Neural progenitor cell (in vitro differentiated cells): Measurements from ENCODE around the gene PJA1. TPM values are rescaled to one million over a fixed set of nuclear protein-coding genes. Genes with fewer than 3 reads are reported as not detected.
A peak's percentile ranks its signal among the peaks of the same experiment; 100 is the strongest.

Experiments used
- DNase-seq: peaks from one replicate; pipeline ENCODE4 v3.0.0-alpha.2; 2016; ENCODE audit warnings: low spot score
- H2AFZ ChIP-seq: fragments of 200-600 bp; sonication (generic); replicated peaks from 2 replicates; pipeline ENCODE4 v1.6.1; 2016; ENCODE audit warnings: antibody characterized with exemption
- H3F3A ChIP-seq: fragments of 200-600 bp; sonication (generic); 2 replicates; pipeline ENCODE4 v1.6.1; 2016; ENCODE audit warnings: antibody characterized with exemption, low read depth
- H3K27ac ChIP-seq: fragments of 200-600 bp; sonication (generic); 2 replicates; pipeline ENCODE4 v1.5.1; 2016; ENCODE audit warnings: mild to moderate bottlenecking
- H3K27me3 ChIP-seq: fragments of 200-600 bp; sonication (generic); 2 replicates; pipeline ENCODE4 v1.6.1; 2016; ENCODE audit warnings: mild to moderate bottlenecking, moderate library complexity
- H3K36me3 ChIP-seq: fragments of 200-600 bp; sonication (generic); 2 replicates; pipeline ENCODE4 v1.5.1; 2016
- H3K4me1 ChIP-seq: fragments of 200-600 bp; sonication (generic); 2 replicates; pipeline ENCODE4 v1.6.1; 2016; ENCODE audit warnings: mixed run types
- H3K4me2 ChIP-seq: fragments of 200-600 bp; sonication (generic); 2 replicates; pipeline ENCODE4 v1.6.1; 2016
- H3K4me3 ChIP-seq: fragments of 200-600 bp; sonication (generic); 2 replicates; pipeline ENCODE4 v1.5.1; 2016
- H3K79me2 ChIP-seq: fragments of 200-600 bp; sonication (generic); 2 replicates; pipeline ENCODE4 v1.6.1; 2016; ENCODE audit warnings: low read depth
- H3K9ac ChIP-seq: fragments of 200-600 bp; sonication (generic); 2 replicates; pipeline ENCODE4 v1.6.1; 2016
- H3K9me3 ChIP-seq: fragments of 200-600 bp; sonication (generic); 2 replicates; pipeline ENCODE4 v1.5.1; 2016; ENCODE audit warnings: low read depth
- H4K20me1 ChIP-seq: fragments of 200-600 bp; sonication (generic); 2 replicates; pipeline ENCODE4 v1.6.1; 2016; ENCODE audit warnings: low read depth
- H3K27ac Mint-ChIP-seq: 3 replicates; pipeline ENCODE4 v1.8.0; 2021; ENCODE audit warnings: mixed read lengths
- H3K27me3 Mint-ChIP-seq: 2 replicates; pipeline ENCODE4 v1.8.0; 2022; ENCODE audit warnings: low read depth, mild to moderate bottlenecking, inconsistent platforms, moderate library complexity, mixed read lengths; ENCODE audit not compliant: insufficient read depth
- H3K36me3 Mint-ChIP-seq: 3 replicates; pipeline ENCODE4 v1.8.0; 2021; ENCODE audit warnings: mixed read lengths
- H3K4me1 Mint-ChIP-seq: 3 replicates; pipeline ENCODE4 v1.8.0; 2021; ENCODE audit warnings: mixed read lengths
- H3K4me3 Mint-ChIP-seq: 3 replicates; pipeline ENCODE4 v1.8.0; 2021; ENCODE audit warnings: mild to moderate bottlenecking, moderate library complexity, mixed read lengths
- H3K9me3 Mint-ChIP-seq: 3 replicates; pipeline ENCODE4 v1.8.0; 2020; ENCODE audit warnings: mixed read lengths
- EZH2 ChIP-seq: fragments of 200-600 bp; sonication (generic); IDR thresholded peaks from 2 replicates; pipeline ENCODE4 v1.6.1; 2017; ENCODE audit warnings: antibody characterized with exemption, mild to moderate bottlenecking, moderate library complexity
- EZH2phosphoT487 ChIP-seq: fragments of 200-600 bp; sonication (generic); IDR thresholded peaks from 2 replicates; pipeline ENCODE4 v1.6.1; 2017; ENCODE audit warnings: antibody characterized with exemption
- total RNA-seq: library from RNA; depleted of rRNA; stranded (reverse); fragments of >200 nt; gene quantifications from 2 replicates; pipeline ENCODE4 v1.2.3, GENCODE V29; 2015; ENCODE audit warnings: low replicate concordance
- TF ChIP-seq, protein P1 (sequence below): fragments of 200-600 bp; sonication (generic); IDR thresholded peaks from 2 replicates; pipeline ENCODE4 v1.5.1; 2017; ENCODE audit warnings: antibody characterized with exemption, mild to moderate bottlenecking

Gene PJA1
- total RNA-seq, result 53.6 and 62.1 TPM in 2 replicates

DNA sequence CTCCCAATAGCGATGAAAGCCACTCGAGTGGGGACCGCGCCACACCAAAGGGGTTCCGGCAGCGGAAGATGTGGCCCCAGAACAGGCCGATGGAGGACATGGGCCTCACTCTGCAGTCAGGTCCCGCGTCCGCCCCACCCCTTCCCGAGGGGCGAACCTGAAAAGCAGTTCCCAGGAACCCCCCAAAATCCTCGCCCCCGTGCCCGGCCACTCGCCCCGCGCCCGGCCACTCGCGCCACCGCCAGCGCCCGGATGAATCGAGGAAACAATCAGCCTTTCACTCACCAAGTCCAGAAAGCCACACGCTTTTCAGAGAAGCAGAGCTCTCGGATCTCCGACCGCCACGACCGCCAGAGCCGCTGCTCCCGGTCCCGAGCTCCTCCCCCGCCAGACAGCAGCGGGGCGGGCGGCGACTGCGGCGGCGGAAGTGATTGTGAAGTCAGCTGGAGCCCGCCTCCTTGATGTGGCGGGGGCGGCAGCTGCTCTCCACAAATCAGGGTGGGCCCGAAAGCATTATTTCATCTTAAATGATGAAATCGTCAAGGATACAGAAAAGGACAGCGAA lies at the start of gene PJA1:
Gene PJA1, minus strand, starts transcription at position 367 of the 565 bp plus-strand sequence. CDS start 2,380 bp downstream, outside the sequence.
- Histone ChIP-seq H3K4me1 (peaks cover 9% of the 10 kb centered on the region), H3K79me2 (peaks cover 16% of the 10 kb centered on the region), H3K4me2 (peak within 1 kb of the TSS; percentile 81), H3K9me3 (no peaks in the 10 kb centered on the region), H3K9ac (peak within 1 kb of the TSS; percentile 62), H3K27ac (no peak within 1 kb of the TSS), H3K4me3 (peak within 1 kb of the TSS; percentile 82), H4K20me1 (peaks cover 16% of the 10 kb centered on the region), H2AFZ (peak within 1 kb of the TSS; percentile 12), H3K27me3 (no peaks in the 10 kb centered on the region), H3K36me3 (no peaks in the 10 kb centered on the region), H3F3A (no peaks in the 10 kb centered on the region)
- Mint-ChIP-seq H3K4me3 (peak within 1 kb of the TSS; percentile 84), H3K4me1 (peaks cover 29% of the 10 kb centered on the region), H3K9me3 (peaks cover 17% of the 10 kb centered on the region), H3K27me3 (no peaks in the 10 kb centered on the region), H3K27ac (peak within 1 kb of the TSS; percentile 29), H3K36me3 (peaks cover 23% of the 10 kb centered on the region)
- peak; percentile 80 for DNase-seq
- TF ChIP-seq, protein P1, sequence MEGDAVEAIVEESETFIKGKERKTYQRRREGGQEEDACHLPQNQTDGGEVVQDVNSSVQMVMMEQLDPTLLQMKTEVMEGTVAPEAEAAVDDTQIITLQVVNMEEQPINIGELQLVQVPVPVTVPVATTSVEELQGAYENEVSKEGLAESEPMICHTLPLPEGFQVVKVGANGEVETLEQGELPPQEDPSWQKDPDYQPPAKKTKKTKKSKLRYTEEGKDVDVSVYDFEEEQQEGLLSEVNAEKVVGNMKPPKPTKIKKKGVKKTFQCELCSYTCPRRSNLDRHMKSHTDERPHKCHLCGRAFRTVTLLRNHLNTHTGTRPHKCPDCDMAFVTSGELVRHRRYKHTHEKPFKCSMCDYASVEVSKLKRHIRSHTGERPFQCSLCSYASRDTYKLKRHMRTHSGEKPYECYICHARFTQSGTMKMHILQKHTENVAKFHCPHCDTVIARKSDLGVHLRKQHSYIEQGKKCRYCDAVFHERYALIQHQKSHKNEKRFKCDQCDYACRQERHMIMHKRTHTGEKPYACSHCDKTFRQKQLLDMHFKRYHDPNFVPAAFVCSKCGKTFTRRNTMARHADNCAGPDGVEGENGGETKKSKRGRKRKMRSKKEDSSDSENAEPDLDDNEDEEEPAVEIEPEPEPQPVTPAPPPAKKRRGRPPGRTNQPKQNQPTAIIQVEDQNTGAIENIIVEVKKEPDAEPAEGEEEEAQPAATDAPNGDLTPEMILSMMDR, result no peak

- Histone ChIP-seq H3K27ac (no peak overlapping the region), H3K9ac (no peak overlapping the region), H3K27me3 (no peaks in the 10 kb centered on the region), H3K9me3 (no peaks in the 10 kb centered on the region), H3K4me3 (no peak overlapping the region), H4K20me1 (no peaks in the 10 kb centered on the region), H3K36me3 (no peaks in the 10 kb centered on the region), H3K4me2 (no peak overlapping the region), H2AFZ (no peak overlapping the region), H3F3A (no peaks in the 10 kb centered on the region), H3K79me2 (no peaks in the 10 kb centered on the region), H3K4me1 (no peaks in the 10 kb centered on the region)
- H3K27me3 Mint-ChIP-seq, result peaks cover 14% of the 10 kb centered on the region
- H3K27ac Mint-ChIP-seq, result no peak overlapping the region
- H3K36me3 Mint-ChIP-seq, result no peaks in the 10 kb centered on the region
- H3K4me1 Mint-ChIP-seq, result peaks cover 20% of the 10 kb centered on the region
- no peak for TF ChIP-seq EZH2phosphoT487
- TF ChIP-seq, protein P1, result no peak
- no peak for TF ChIP-seq EZH2
- no peak for DNase-seq
- peaks cover 18% of the 10 kb centered on the region for H3K9me3 Mint-ChIP-seq
- no peak overlapping the region for H3K4me3 Mint-ChIP-seq
Measured at GRCh38 chrX:69214463-69214862, 49.2 kb upstream of the PJA1 start.

GRCh38 chrX:69211701-69212100 lies 46.4 kb upstream of the PJA1 start:
- Histone ChIP-seq H4K20me1 (no peaks in the 10 kb centered on the region), H3K4me1 (no peaks in the 10 kb centered on the region), H3K9me3 (no peaks in the 10 kb centered on the region), H2AFZ (no peak overlapping the region), H3K36me3 (no peaks in the 10 kb centered on the region), H3K79me2 (no peaks in the 10 kb centered on the region), H3K27ac (no peak overlapping the region), H3K27me3 (no peaks in the 10 kb centered on the region), H3F3A (no peaks in the 10 kb centered on the region), H3K9ac (no peak overlapping the region), H3K4me2 (no peak overlapping the region), H3K4me3 (no peak overlapping the region)
- TF ChIP-seq EZH2 (no peak), EZH2phosphoT487 (no peak)
- TF ChIP-seq, protein P1, result no peak
- Mint-ChIP-seq H3K4me3 (no peak overlapping the region), H3K27me3 (peaks cover 15% of the 10 kb centered on the region), H3K9me3 (peaks cover 26% of the 10 kb centered on the region), H3K4me1 (peaks cover 18% of the 10 kb centered on the region), H3K27ac (no peak overlapping the region), H3K36me3 (no peaks in the 10 kb centered on the region)
- DNase-seq, result no peak
